ENCODE results near the gene TBX20. TPM values are rescaled to one million over a fixed set of nuclear protein-coding genes. Genes with fewer than 3 reads are reported as not detected.
"Not testable (repeated sequence)": the region's sequence is repeated elsewhere in the genome, so short reads cannot be mapped to it uniquely, and the experiment has no call there.

The TBX20 gene
- total and polyA plus RNA-seq, 2 experiments from 2014 or later, result 0.69 TPM; not detected in 1

DNA sequence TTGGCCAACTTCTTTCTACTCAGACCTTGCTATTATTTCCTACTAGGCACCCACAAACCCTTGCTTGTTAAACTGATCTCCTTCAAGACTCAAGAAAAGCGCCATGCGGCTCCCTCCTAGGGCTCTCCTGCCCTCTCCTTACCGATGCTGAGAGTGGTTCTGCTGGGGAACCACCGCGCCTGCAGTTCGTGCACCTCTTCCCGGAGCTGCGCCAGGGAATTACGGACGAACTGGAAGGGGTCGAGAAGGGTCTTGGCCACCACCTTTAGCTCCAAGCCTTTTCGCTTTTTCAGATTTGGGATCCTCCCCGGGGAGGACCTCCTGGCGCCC, 68.4 kb downstream of the TBX20 start:
- peak overlapping the region; percentile 64 for H3K4me3 ChIP-seq
- H3K27ac Mint-ChIP-seq; H3K36me3 Mint-ChIP-seq (ENCODE audit: low read depth); H3K4me1 ChIP-seq (ENCODE audit: insufficient read depth); H3K4me1 Mint-ChIP-seq; H3F3A ChIP-seq (replicated peaks; ENCODE audit: low read depth); H3K9me3 Mint-ChIP-seq; H4K20me1 ChIP-seq (replicated peaks; ENCODE audit: insufficient read depth); DNase-seq (ENCODE audit: low spot score); H3K27ac ChIP-seq (ENCODE audit: low read depth); H3K79me2 ChIP-seq (replicated peaks; ENCODE audit: insufficient read depth); H3K36me3 ChIP-seq (ENCODE audit: insufficient read depth); H3K9me2 ChIP-seq (ENCODE audit: insufficient read depth): not testable (repeated sequence)
- TF ChIP-seq EZH2 (IDR thresholded peaks at IDR 0.05; ENCODE audit: low read depth, unreplicated experiment), result peak; percentile 19
- H3K27me3 ChIP-seq (ENCODE audit: insufficient read depth), result peaks cover 55% of the 10 kb centered on the region
- peak overlapping the region; percentile 88 for H3K4me2 ChIP-seq
- peak; percentile 75 for ATAC-seq
- Mint-ChIP-seq H3K27me3 (ENCODE audit: insufficient read depth, low read depth, poor library complexity) (peaks cover 36% of the 10 kb centered on the region), H3K4me3 (peak overlapping the region; percentile 70)
- peak overlapping the region; percentile 86 for H2AFZ ChIP-seq

DNA sequence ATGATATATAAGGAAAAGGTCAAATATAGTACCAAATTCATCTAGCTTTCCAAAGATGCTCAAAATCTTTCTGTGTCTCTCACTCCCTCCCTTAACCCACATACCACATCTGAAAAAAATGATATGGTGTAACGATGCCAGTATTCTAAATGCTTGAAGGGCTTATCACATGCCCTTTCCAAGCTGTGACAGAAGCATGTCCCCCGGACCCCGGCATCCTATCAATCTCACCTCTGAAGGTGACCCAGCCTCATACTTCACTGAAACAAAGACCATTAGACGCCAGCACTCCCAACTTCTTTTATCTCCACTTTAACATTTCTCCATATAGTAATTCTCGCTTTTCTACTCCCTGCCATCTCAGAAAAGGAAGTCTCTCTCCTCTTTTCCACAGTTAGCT, 68.9 kb downstream of the TBX20 start:
- peaks cover 55% of the 10 kb centered on the region for H3K27me3 ChIP-seq (ENCODE audit: insufficient read depth)
- not testable (repeated sequence) for H3K4me1 ChIP-seq (ENCODE audit: insufficient read depth); H2AFZ ChIP-seq; H3K36me3 Mint-ChIP-seq (ENCODE audit: low read depth); H3K9me2 ChIP-seq (ENCODE audit: insufficient read depth); H3K4me3 ChIP-seq; H3K79me2 ChIP-seq (replicated peaks; ENCODE audit: insufficient read depth); DNase-seq (ENCODE audit: low spot score); H4K20me1 ChIP-seq (replicated peaks; ENCODE audit: insufficient read depth); H3K9me3 Mint-ChIP-seq; ATAC-seq; H3K27ac ChIP-seq (ENCODE audit: low read depth); H3K36me3 ChIP-seq (ENCODE audit: insufficient read depth); H3K4me2 ChIP-seq; H3F3A ChIP-seq (replicated peaks; ENCODE audit: low read depth); H3K27ac Mint-ChIP-seq; H3K4me1 Mint-ChIP-seq
- peaks cover 36% of the 10 kb centered on the region for H3K27me3 Mint-ChIP-seq (ENCODE audit: insufficient read depth, low read depth, poor library complexity)
- H3K4me3 Mint-ChIP-seq, result peak overlapping the region; percentile 70

DNA sequence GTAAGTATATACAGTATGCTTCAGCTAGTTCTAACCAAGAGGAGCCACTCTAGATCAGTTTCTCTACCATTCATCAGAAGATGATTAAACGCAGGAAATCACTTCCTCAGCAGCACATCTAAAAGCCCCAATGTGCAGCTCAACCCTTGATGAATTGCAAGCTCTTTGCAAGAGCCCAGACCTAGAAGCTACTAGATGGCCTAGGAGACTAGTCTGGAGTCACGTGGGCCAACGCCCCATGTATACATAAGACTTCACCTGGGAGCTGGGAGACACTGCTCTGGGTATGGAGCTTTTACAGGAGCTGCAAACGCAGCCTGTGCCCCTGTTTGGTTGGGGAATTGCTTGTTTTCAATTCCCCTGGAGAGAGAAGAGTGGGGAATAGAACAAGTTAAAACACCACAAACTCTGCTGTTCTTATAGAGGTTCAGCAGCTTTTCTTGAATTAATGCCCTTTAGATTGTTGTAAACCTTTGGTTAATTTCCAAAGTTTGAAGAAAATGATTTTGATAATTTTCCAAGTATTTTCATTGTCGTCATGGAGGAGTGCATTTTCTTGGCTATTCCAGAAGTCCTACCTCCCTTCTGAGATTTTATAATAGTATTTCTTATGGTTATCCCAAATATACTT, 69.9 kb downstream of the TBX20 start:
- peak; percentile 10 for DNase-seq (ENCODE audit: low spot score)
- not testable (repeated sequence) for H3K4me1 ChIP-seq (ENCODE audit: insufficient read depth); H3K4me1 Mint-ChIP-seq; H3K27ac Mint-ChIP-seq; H3K79me2 ChIP-seq (replicated peaks; ENCODE audit: insufficient read depth); H3K36me3 ChIP-seq (ENCODE audit: insufficient read depth); H3F3A ChIP-seq (replicated peaks; ENCODE audit: low read depth); H3K4me3 ChIP-seq; H4K20me1 ChIP-seq (replicated peaks; ENCODE audit: insufficient read depth); H2AFZ ChIP-seq; H3K4me2 ChIP-seq; H3K27ac ChIP-seq (ENCODE audit: low read depth); H3K4me3 Mint-ChIP-seq; H3K9me2 ChIP-seq (ENCODE audit: insufficient read depth); ATAC-seq; H3K36me3 Mint-ChIP-seq (ENCODE audit: low read depth); H3K9me3 Mint-ChIP-seq
- peaks cover 55% of the 10 kb centered on the region for H3K27me3 ChIP-seq (ENCODE audit: insufficient read depth)
- H3K27me3 Mint-ChIP-seq (ENCODE audit: insufficient read depth, low read depth, poor library complexity), result peaks cover 33% of the 10 kb centered on the region

DNA sequence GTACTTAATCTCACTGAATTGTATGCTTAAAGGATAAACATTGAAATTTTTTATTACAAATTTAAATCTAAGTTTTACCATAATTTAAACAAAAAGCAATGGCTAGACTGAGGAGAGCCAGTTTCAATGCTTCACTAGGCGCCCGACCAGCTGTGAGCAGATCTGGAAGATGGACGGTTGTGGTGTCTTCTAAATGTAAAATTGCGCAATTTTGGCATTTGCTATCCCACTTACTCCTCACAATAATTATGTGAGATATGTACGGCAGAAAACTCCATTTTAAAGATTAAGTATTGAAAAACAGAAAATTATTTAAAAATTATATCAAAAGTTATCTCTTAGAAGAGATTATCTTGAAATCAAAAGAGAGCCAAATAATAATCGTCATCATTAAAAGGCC, 73.2 kb downstream of the TBX20 start:
- not testable (repeated sequence) for H3K27ac Mint-ChIP-seq; ATAC-seq; H3K36me3 Mint-ChIP-seq (ENCODE audit: low read depth); H3K9me2 ChIP-seq (ENCODE audit: insufficient read depth); H3F3A ChIP-seq (replicated peaks; ENCODE audit: low read depth); H3K79me2 ChIP-seq (replicated peaks; ENCODE audit: insufficient read depth); H3K9me3 Mint-ChIP-seq; H3K4me1 Mint-ChIP-seq; H3K4me3 ChIP-seq; DNase-seq (ENCODE audit: low spot score); H3K4me3 Mint-ChIP-seq; H3K4me1 ChIP-seq (ENCODE audit: insufficient read depth); H4K20me1 ChIP-seq (replicated peaks; ENCODE audit: insufficient read depth); H2AFZ ChIP-seq; H3K36me3 ChIP-seq (ENCODE audit: insufficient read depth); H3K4me2 ChIP-seq; H3K27ac ChIP-seq (ENCODE audit: low read depth)
- peaks cover 22% of the 10 kb centered on the region for H3K27me3 ChIP-seq (ENCODE audit: insufficient read depth)
- peaks cover 10% of the 10 kb centered on the region for H3K27me3 Mint-ChIP-seq (ENCODE audit: insufficient read depth, low read depth, poor library complexity)

DNA sequence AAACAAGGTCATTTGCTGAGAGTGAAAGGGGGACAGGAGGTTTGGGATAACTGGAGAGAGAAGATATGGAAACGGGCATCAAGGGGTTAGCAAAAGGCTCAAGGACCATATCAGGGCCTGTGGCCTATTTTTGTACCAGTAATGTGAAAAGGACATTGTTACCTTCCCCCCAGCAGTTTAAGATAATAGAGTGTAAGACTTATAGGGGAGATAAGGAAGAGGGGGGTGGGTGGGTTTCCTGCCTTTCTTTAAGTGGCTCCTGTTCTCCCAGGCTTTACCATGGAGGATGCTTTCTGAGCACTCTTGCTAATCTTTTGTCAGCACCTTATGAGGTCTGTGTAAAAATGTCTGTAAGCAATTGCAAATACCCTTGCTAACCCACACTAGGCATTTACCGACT, 80.7 kb downstream of the TBX20 start:
- DNase-seq (ENCODE audit: low spot score); H3K36me3 ChIP-seq (ENCODE audit: insufficient read depth); H3K36me3 Mint-ChIP-seq (ENCODE audit: low read depth); H3K79me2 ChIP-seq (replicated peaks; ENCODE audit: insufficient read depth); H3K4me1 Mint-ChIP-seq; H3K4me2 ChIP-seq; H3K4me1 ChIP-seq (ENCODE audit: insufficient read depth); H3K27me3 Mint-ChIP-seq (ENCODE audit: insufficient read depth, low read depth, poor library complexity); H3F3A ChIP-seq (replicated peaks; ENCODE audit: low read depth); H3K9me3 Mint-ChIP-seq; H3K27me3 ChIP-seq (ENCODE audit: insufficient read depth); H2AFZ ChIP-seq; H3K4me3 ChIP-seq; H4K20me1 ChIP-seq (replicated peaks; ENCODE audit: insufficient read depth); H3K9me2 ChIP-seq (ENCODE audit: insufficient read depth); H3K4me3 Mint-ChIP-seq; H3K27ac ChIP-seq (ENCODE audit: low read depth); ATAC-seq; H3K27ac Mint-ChIP-seq: not testable (repeated sequence)

DNA sequence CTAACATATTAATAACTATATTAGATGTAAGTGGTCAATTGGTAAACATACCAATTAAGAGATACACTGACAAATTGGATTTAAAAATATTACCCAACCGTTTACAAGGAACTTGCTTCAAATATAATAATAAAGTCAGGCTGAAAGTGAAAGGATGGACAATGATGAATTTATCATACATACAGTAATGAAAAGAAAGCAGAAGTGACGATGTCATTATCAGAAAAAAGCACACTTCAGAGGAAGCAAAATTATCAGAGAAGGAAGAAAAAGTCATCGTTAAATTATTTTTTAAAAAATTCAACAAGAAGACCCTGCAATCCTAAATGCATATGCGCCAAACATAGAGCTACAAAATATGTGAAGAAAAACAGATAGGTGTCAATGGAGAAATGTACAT, 81.8 kb downstream of the TBX20 start:
- H4K20me1 ChIP-seq (replicated peaks; ENCODE audit: insufficient read depth); H3K27ac ChIP-seq (ENCODE audit: low read depth); H3K9me2 ChIP-seq (ENCODE audit: insufficient read depth); H3K4me2 ChIP-seq; H3K4me1 Mint-ChIP-seq; H3K27me3 ChIP-seq (ENCODE audit: insufficient read depth); H3K9me3 Mint-ChIP-seq; H3K79me2 ChIP-seq (replicated peaks; ENCODE audit: insufficient read depth); DNase-seq (ENCODE audit: low spot score); H3K36me3 Mint-ChIP-seq (ENCODE audit: low read depth); H2AFZ ChIP-seq; H3K36me3 ChIP-seq (ENCODE audit: insufficient read depth); H3K27me3 Mint-ChIP-seq (ENCODE audit: insufficient read depth, low read depth, poor library complexity); ATAC-seq; H3K4me3 Mint-ChIP-seq; H3K4me3 ChIP-seq; H3K27ac Mint-ChIP-seq; H3K4me1 ChIP-seq (ENCODE audit: insufficient read depth); H3F3A ChIP-seq (replicated peaks; ENCODE audit: low read depth): not testable (repeated sequence)

DNA sequence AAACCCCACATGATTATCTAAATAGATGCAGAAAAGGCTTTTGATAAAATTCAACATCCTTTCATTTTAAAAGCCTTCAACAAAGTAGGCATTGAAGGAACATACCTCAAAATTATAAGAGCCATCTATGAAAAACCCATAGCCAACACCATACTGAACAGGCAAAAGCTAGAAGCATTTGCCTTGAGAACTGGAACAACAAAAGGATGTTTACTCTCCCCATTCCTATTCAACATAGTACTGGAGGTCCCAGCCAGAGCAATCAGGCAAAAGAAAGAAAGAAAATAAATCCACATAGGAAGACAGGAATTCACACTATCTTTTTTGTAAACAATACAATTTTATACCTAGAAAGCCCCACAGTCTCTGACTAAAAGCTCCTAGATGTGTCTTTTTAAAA, 86.2 kb downstream of the TBX20 start:
- not testable (repeated sequence) for H3K36me3 Mint-ChIP-seq (ENCODE audit: low read depth); H4K20me1 ChIP-seq (replicated peaks; ENCODE audit: insufficient read depth); H3K4me1 Mint-ChIP-seq; H3K4me1 ChIP-seq (ENCODE audit: insufficient read depth); H3K4me3 ChIP-seq; H3K9me2 ChIP-seq (ENCODE audit: insufficient read depth); H3K9me3 Mint-ChIP-seq; H3K27ac ChIP-seq (ENCODE audit: low read depth); H3K4me2 ChIP-seq; H3K27me3 ChIP-seq (ENCODE audit: insufficient read depth); H2AFZ ChIP-seq; H3K27ac Mint-ChIP-seq; H3K4me3 Mint-ChIP-seq; DNase-seq (ENCODE audit: low spot score); H3K27me3 Mint-ChIP-seq (ENCODE audit: insufficient read depth, low read depth, poor library complexity); H3K36me3 ChIP-seq (ENCODE audit: insufficient read depth); H3K79me2 ChIP-seq (replicated peaks; ENCODE audit: insufficient read depth); H3F3A ChIP-seq (replicated peaks; ENCODE audit: low read depth); ATAC-seq

All from GM23338 (cell line).